H1 (cell line): Measurements from ENCODE around the gene SSX2IP. TPM values are rescaled to one million over a fixed set of nuclear protein-coding genes. Genes with fewer than 3 reads are reported as not detected.

Experiments used
- CTCF ChIA-PET: fragments of 300-600 bp; sonication (Branson Sonifier 250); formaldehyde crosslinking; loops from one replicate; lab custom pipeline; 2021; ENCODE audit not compliant: partially characterized antibody; lab: Charles Lee
- POLR2A ChIA-PET: fragments of 300-600 bp; sonication (Branson Sonifier 250); formaldehyde crosslinking; loops from one replicate; lab custom pipeline; 2021; ENCODE audit warnings: inconsistent platforms; ENCODE audit not compliant: partially characterized antibody; lab: Charles Lee
- DNase-seq, 2 experiments: peaks; one replicate each; pipeline versions ENCODE4 v3.0.0 to v3.0.0-alpha.2; 2010 to 2022; ENCODE audit warnings: low spot score in 2 of 2, low read depth in 1 of 2, mixed read lengths in 1 of 2
- FAIRE-seq: peaks from 2 replicates; lab custom pipeline; 2011; peaks lifted over from hg19 to GRCh38; lab: Jason Lieb, UNC
- H2AFZ ChIP-seq: 2 replicates; pipeline ENCODE4 v1.8.1; 2012; ENCODE audit warnings: low read length, inconsistent platforms
- H2AK5ac ChIP-seq: 2 replicates; pipeline ENCODE4 v1.6.1; 2013; ENCODE audit warnings: low read depth, low read length
- H2BK120ac ChIP-seq: replicated peaks from 2 replicates; pipeline ENCODE3; 2013; ENCODE audit warnings: low read depth, low read length, inconsistent platforms
- H2BK12ac ChIP-seq: 2 replicates; pipeline ENCODE4 v1.6.1; 2013; ENCODE audit warnings: low read depth, low read length
- H2BK15ac ChIP-seq: 2 replicates; pipeline ENCODE4 v1.6.1; 2013; ENCODE audit warnings: low read length
- H2BK20ac ChIP-seq: 2 replicates; pipeline ENCODE4 v1.6.1; 2013; ENCODE audit warnings: low read length
- H2BK5ac ChIP-seq: 2 replicates; pipeline ENCODE4 v1.6.1; 2013; ENCODE audit warnings: low read depth, low read length
- H3K14ac ChIP-seq: 2 replicates; pipeline ENCODE4 v1.6.1; 2013; ENCODE audit warnings: inconsistent platforms; ENCODE audit not compliant: insufficient read length
- H3K18ac ChIP-seq: 2 replicates; pipeline ENCODE4 v1.6.1; 2013; ENCODE audit warnings: low read length; ENCODE audit errors: extremely low read depth
- H3K23ac ChIP-seq: 2 replicates; pipeline ENCODE4 v1.6.1; 2013; ENCODE audit warnings: inconsistent platforms; ENCODE audit not compliant: insufficient read length
- H3K23me2 ChIP-seq: 2 replicates; pipeline ENCODE4 v1.6.1; 2013; ENCODE audit warnings: low read depth, low read length
- H3K27ac ChIP-seq: 2 replicates; pipeline ENCODE4 v1.6.1; 2011; ENCODE audit warnings: low read depth, low read length, inconsistent platforms
- H3K27me3 ChIP-seq, 4 experiments: replicated peaks in 1 of 4; 1 replicate in 1 of 4; 2 replicates in 3 of 4; pipeline versions ENCODE4 v1.6.1 to v1.8.1; 2011 to 2013; ENCODE audit warnings: low read length in 3 of 4, mild to moderate bottlenecking in 3 of 4, inconsistent platforms in 2 of 4, mixed read lengths in 2 of 4, moderate library complexity in 1 of 4; ENCODE audit not compliant: control insufficient read depth in 3 of 4, insufficient read depth in 3 of 4; ENCODE audit errors: extremely low read depth in 1 of 4
- H3K36me3 ChIP-seq, 4 experiments: 2 replicates each; pipeline versions ENCODE4 v1.6.1 to v1.8.1; 2011 to 2013; ENCODE audit warnings: mild to moderate bottlenecking in 4 of 4, low read length in 3 of 4, moderate library complexity in 2 of 4, control low read depth in 1 of 4, inconsistent platforms in 1 of 4; ENCODE audit not compliant: insufficient read depth in 4 of 4, control insufficient read depth in 2 of 4
- H3K4ac ChIP-seq: replicated peaks from 2 replicates; pipeline ENCODE3; 2013; ENCODE audit warnings: low read length, low read depth, mixed read lengths, inconsistent platforms; ENCODE audit not compliant: insufficient read length
- H3K4me1 ChIP-seq, 4 experiments: replicated peaks in 1 of 4; 1 replicate in 1 of 4; 2 replicates in 3 of 4; pipeline versions ENCODE4 v1.6.1 to v1.8.1; 2011 to 2013; ENCODE audit warnings: low read length in 3 of 4, inconsistent platforms in 2 of 4, mixed read lengths in 1 of 4; ENCODE audit not compliant: insufficient read depth in 4 of 4, control insufficient read depth in 3 of 4
- H3K4me2 ChIP-seq, 2 experiments: 2 replicates each; pipeline versions ENCODE4 v1.6.1 to v1.8.1; 2011 to 2013; ENCODE audit warnings: low read depth in 2 of 2, low read length in 2 of 2, control low read depth in 1 of 2, inconsistent platforms in 1 of 2, mild to moderate bottlenecking in 1 of 2; ENCODE audit not compliant: insufficient read depth in 1 of 2
- H3K4me3 ChIP-seq, 4 experiments: fragments of 200-600, 300-600 bp in 1 of 4; sonication (generic), shearing (Covaris generic), sonication (Bioruptor Twin) in 1 of 4; 2 replicates each; pipeline versions ENCODE4 v1.5.1 to v1.8.1; 2011 to 2016; ENCODE audit warnings: low read length in 4 of 4, low read depth in 3 of 4, control low read depth in 2 of 4, inconsistent platforms in 2 of 4, mild to moderate bottlenecking in 2 of 4, mixed read lengths in 1 of 4, moderate library complexity in 1 of 4; ENCODE audit not compliant: insufficient read depth in 2 of 4; ENCODE audit errors: extremely low read depth in 1 of 4
- H3K56ac ChIP-seq: replicated peaks from 2 replicates; pipeline ENCODE3; 2013; ENCODE audit warnings: low read depth, mild to moderate bottlenecking, mixed read lengths, low read length, inconsistent platforms; ENCODE audit not compliant: insufficient read length
- H3K79me1 ChIP-seq: 2 replicates; pipeline ENCODE4 v1.6.1; 2013; ENCODE audit warnings: low read depth, low read length, control low read depth
- H3K79me2 ChIP-seq, 2 experiments: 2 replicates each; pipeline versions ENCODE4 v1.6.1 to v1.8.1; 2012 to 2013; ENCODE audit warnings: low read length in 2 of 2, mild to moderate bottlenecking in 2 of 2, inconsistent platforms in 1 of 2; ENCODE audit not compliant: insufficient read depth in 2 of 2, control insufficient read depth in 1 of 2
- H3K9ac ChIP-seq, 4 experiments: replicated peaks in 1 of 4; 1 replicate in 1 of 4; 2 replicates in 3 of 4; pipeline versions ENCODE4 v1.6.1 to v1.8.1; 2011 to 2013; ENCODE audit warnings: low read depth in 3 of 4, low read length in 3 of 4, control low read depth in 2 of 4, mild to moderate bottlenecking in 2 of 4, moderate library complexity in 2 of 4, inconsistent platforms in 1 of 4; ENCODE audit errors: extremely low read depth in 1 of 4
- H3K9me3 ChIP-seq, 2 experiments: 2 replicates each; pipeline versions ENCODE4 v1.6.1 to v1.8.1; 2012 to 2013; ENCODE audit warnings: mild to moderate bottlenecking in 2 of 2, moderate library complexity in 2 of 2, control low read depth in 1 of 2, inconsistent platforms in 1 of 2, low read depth in 1 of 2, low read length in 1 of 2, mixed read lengths in 1 of 2; ENCODE audit not compliant: insufficient read depth in 2 of 2
- H4K20me1 ChIP-seq, 2 experiments: replicated peaks in 1 of 2; 2 replicates each; pipeline versions ENCODE3 to v1.8.1; 2011 to 2013; ENCODE audit warnings: inconsistent platforms in 2 of 2, low read length in 2 of 2, mild to moderate bottlenecking in 1 of 2; ENCODE audit not compliant: insufficient read depth in 2 of 2, control insufficient read depth in 1 of 2
- H4K5ac ChIP-seq: 2 replicates; pipeline ENCODE4 v1.6.1; 2013; ENCODE audit warnings: low read length, low read depth, mixed read lengths, inconsistent platforms; ENCODE audit not compliant: insufficient read length
- H4K8ac ChIP-seq: 2 replicates; pipeline ENCODE4 v1.8.0; 2013; ENCODE audit warnings: mild to moderate bottlenecking, moderate library complexity, low read length, inconsistent platforms; ENCODE audit not compliant: insufficient read depth; ENCODE audit errors: extremely low read depth
- H4K91ac ChIP-seq: replicated peaks from 2 replicates; pipeline ENCODE3; 2013; ENCODE audit warnings: low read length, mixed read lengths, inconsistent platforms; ENCODE audit not compliant: insufficient read length
- WGBS, 2 experiments: shearing (Covaris generic) in 1 of 2; methylation state at CpG; one replicate each; pipeline versions ENCODE4 v1.1.6 to v1.1.7; 2013 to 2015; ENCODE audit warnings: low lambda C conversion rate in 2 of 2, mixed read lengths in 2 of 2, inconsistent platforms in 1 of 2, low coverage in 1 of 2, missing lambda C conversion rate in 1 of 2; ENCODE audit not compliant: insufficient replicate concordance in 2 of 2, insufficient coverage in 1 of 2, insufficient read length in 1 of 2; ENCODE audit errors: extremely low coverage in 1 of 2, missing lambda C conversion rate in 1 of 2; 5-methylcytosine and 5-hydroxymethylcytosine counted together
- polyA plus RNA-seq, 7 experiments: library from polyadenylated mRNA; depleted of rRNA in 3 of 7; stranded (reverse) in 5 of 7; unstranded in 2 of 7; fragments of >200 nt in 5 of 7; fragments of 200-250 nt in 2 of 7; gene quantifications; 1 replicate in 5 of 7; 2 replicates in 1 of 7; 4 replicates in 1 of 7; pipeline versions ENCODE4 v1.2.1 to v1.2.3, GENCODE V29; 2011 to 2013; ENCODE audit warnings: missing spikeins in 2 of 7, mixed read lengths in 2 of 7
- total RNA-seq: library from RNA; stranded (reverse); fragmentation: NEBNext Ultra II Directional; extraction: Animal tissue kit (Norgen Biotek cat#: 25700); gene quantifications from 2 replicates; pipeline ENCODE4 v1.2.1, GENCODE V29; 2021

Gene SSX2IP
- total and polyA plus RNA-seq, 2 of the 8 experiments (the other 6 are each of a cell fraction or from before 2014, with no cell fraction given) = 4.0 to 31.3 TPM

DNA sequence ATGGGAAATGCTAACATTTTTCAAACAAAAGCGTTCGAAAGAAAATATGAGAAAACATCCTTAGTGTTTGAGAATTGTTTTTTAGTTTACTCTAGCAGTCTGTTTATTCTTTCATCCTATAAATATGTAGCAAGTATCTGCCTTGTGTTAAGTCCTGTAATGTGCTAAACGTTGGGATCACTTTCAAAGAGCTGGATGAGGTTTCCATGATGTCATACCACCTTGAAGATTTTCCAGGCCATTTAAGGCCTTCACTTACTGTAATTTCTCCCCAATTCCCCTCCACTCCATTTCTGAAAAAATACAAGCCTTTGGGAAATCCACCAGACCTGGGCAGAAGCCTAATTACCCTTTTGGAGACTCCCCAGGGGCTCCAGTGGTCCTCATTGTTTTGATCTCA, 91.8 kb downstream of the SSX2IP start:
- H3K9ac ChIP-seq = no peak overlapping the region
- CTCF ChIA-PET = interaction anchor here (1.0 kb wide), 1 partner anchor 61 kb away, joined by 3 read pairs; no protein-coding TSS in a partner anchor

More for the DNA sequence above, 91.8 kb downstream of the SSX2IP start:
- Histone ChIP-seq H2BK20ac (no peak overlapping the region), H4K91ac (no peak overlapping the region), H2BK120ac (no peak overlapping the region), H3K79me2 (no peaks in the 10 kb centered on the region), H3K27me3 (no peaks in the 10 kb centered on the region), H4K5ac (no peak overlapping the region), H3K9me3 (no peaks in the 10 kb centered on the region), H3K23me2 (no peaks in the 10 kb centered on the region), H4K20me1 (no peaks in the 10 kb centered on the region), H2BK15ac (no peak overlapping the region), H3K4ac (no peak overlapping the region), H3K14ac (no peak overlapping the region), H2BK12ac (no peak overlapping the region), H3K4me2 (no peak overlapping the region), H3K56ac (no peak overlapping the region), H3K18ac (no peak overlapping the region), H2AFZ (no peak overlapping the region), H2AK5ac (no peak overlapping the region), H2BK5ac (no peak overlapping the region), H3K4me1 (no peaks in the 10 kb centered on the region; a peak in 1 of 7 replicates), H3K79me1 (no peaks in the 10 kb centered on the region), H4K8ac (no peak overlapping the region), H3K27ac (no peak overlapping the region), H3K23ac (no peak overlapping the region), H3K36me3 (no peaks in the 10 kb centered on the region), H3K4me3 (no peak overlapping the region)
- DNase-seq (no peak), FAIRE-seq (no peak)
- 90% methylated on average over 3 of the region's 3 CpGs; no CpG with 5 or more reads in 1 of the 2 experiments for WGBS, 2 experiments
- POLR2A ChIA-PET = no interaction called here
